ENCODE measurements around the gene COL23A1. TPM values are rescaled to one million over a fixed set of nuclear protein-coding genes. Genes with fewer than 3 reads are reported as not detected.

The COL23A1 gene
- total RNA-seq, 1 experiment from 2014 or later: 0.18 TPM

DNA sequence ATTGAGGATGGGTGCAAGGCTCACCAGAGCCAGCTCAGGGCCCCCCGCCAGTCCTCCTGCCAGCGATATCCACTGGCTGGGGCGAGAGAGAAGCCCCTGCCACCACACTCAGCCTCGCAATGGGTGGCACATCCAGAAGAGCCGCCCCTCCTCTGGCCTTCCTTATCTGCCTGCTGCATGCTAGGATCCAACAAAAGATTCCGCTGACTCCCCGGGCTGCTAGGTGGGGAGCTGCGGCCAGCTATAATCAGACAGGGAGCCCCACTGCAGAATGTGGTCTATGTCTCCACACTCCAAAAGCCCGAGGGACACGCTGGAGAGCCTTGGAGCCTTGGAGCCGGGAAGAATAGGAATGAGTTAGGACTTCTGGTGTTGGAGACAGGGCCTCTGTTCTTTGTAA lies 32.8 kb downstream of the COL23A1 start:
- ChIA-PET POLR2A (no interaction called here), CTCF (no interaction called here)
- H3K27me3 Mint-ChIP-seq (ENCODE audit: insufficient read depth, unreplicated experiment): peaks cover 9% of the 10 kb centered on the region
- no peaks in the 10 kb centered on the region for H3K4me1 Mint-ChIP-seq (ENCODE audit: low read depth, unreplicated experiment)
- no peaks in the 10 kb centered on the region for H3K4me1 ChIP-seq
- no peak overlapping the region for H3K4me3 Mint-ChIP-seq (ENCODE audit: unreplicated experiment)
- H3K27me3 ChIP-seq (replicated peaks; ENCODE audit: control insufficient read depth, insufficient read depth, low read length): no peaks in the 10 kb centered on the region
- no peak overlapping the region for H3K27ac Mint-ChIP-seq (ENCODE audit: unreplicated experiment)
- no peak for DNase-seq
- no TSS peak for BruUV-seq (replicated peaks)
- no peaks in the 10 kb centered on the region for H3K9me3 Mint-ChIP-seq (ENCODE audit: unreplicated experiment)
- TF ChIP-seq, protein P1, sequence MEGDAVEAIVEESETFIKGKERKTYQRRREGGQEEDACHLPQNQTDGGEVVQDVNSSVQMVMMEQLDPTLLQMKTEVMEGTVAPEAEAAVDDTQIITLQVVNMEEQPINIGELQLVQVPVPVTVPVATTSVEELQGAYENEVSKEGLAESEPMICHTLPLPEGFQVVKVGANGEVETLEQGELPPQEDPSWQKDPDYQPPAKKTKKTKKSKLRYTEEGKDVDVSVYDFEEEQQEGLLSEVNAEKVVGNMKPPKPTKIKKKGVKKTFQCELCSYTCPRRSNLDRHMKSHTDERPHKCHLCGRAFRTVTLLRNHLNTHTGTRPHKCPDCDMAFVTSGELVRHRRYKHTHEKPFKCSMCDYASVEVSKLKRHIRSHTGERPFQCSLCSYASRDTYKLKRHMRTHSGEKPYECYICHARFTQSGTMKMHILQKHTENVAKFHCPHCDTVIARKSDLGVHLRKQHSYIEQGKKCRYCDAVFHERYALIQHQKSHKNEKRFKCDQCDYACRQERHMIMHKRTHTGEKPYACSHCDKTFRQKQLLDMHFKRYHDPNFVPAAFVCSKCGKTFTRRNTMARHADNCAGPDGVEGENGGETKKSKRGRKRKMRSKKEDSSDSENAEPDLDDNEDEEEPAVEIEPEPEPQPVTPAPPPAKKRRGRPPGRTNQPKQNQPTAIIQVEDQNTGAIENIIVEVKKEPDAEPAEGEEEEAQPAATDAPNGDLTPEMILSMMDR (IDR thresholded peaks at IDR 0.05; ENCODE audit: insufficient read depth in 1 of 2, low read depth in 1 of 2, low read length in 1 of 2, severe bottlenecking in 1 of 2, unreplicated experiment in 1 of 2): no peak
- no peaks in the 10 kb centered on the region for H3K36me3 Mint-ChIP-seq (ENCODE audit: insufficient read depth, unreplicated experiment)
- no peaks in the 10 kb centered on the region for H3K9me3 ChIP-seq
- H3K36me3 ChIP-seq (ENCODE audit: control insufficient read depth, insufficient read depth, low read length): no peaks in the 10 kb centered on the region
- intact Hi-C loops (cut with micrococcal nuclease; ENCODE audit: unreplicated experiment): no loop called here
- H3K4me3 ChIP-seq (ENCODE audit: low read depth, low read length): no peak overlapping the region

DNA sequence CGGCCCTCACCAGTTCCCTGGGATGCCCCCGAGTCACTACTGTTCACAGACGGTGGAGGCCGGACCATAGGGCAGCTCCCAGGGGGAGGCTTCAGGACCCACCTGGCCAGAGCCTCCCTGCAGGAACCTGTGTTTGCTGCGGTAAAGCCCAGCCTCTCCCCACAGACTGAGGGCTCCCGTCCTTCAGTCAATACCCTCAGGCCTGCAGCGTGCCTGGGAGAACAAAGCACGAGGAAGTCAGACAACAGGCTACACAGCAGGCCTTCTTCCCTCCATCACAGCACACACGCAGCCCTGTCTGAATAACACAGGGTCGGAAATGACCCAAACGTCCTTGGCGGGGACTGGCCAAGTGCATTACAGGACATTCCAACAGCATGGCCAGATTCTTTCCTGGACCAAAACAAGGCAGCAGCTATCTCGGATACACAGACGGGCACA lies 34.4 kb downstream of the COL23A1 start:
- Mint-ChIP-seq H3K4me3 (ENCODE audit: unreplicated experiment) (no peak overlapping the region), H3K27ac (ENCODE audit: unreplicated experiment) (no peak overlapping the region), H3K27me3 (ENCODE audit: insufficient read depth, unreplicated experiment) (peaks cover 9% of the 10 kb centered on the region), H3K9me3 (ENCODE audit: unreplicated experiment) (no peaks in the 10 kb centered on the region), H3K4me1 (ENCODE audit: low read depth, unreplicated experiment) (no peaks in the 10 kb centered on the region), H3K36me3 (ENCODE audit: insufficient read depth, unreplicated experiment) (no peaks in the 10 kb centered on the region)
- Histone ChIP-seq H3K9me3 (no peaks in the 10 kb centered on the region), H3K27me3 (replicated peaks; ENCODE audit: control insufficient read depth, insufficient read depth, low read length) (no peaks in the 10 kb centered on the region), H3K36me3 (ENCODE audit: control insufficient read depth, insufficient read depth, low read length) (no peaks in the 10 kb centered on the region), H3K4me1 (no peaks in the 10 kb centered on the region), H3K4me3 (ENCODE audit: low read depth, low read length) (no peak overlapping the region)
- intact Hi-C loops (cut with micrococcal nuclease; ENCODE audit: unreplicated experiment): no loop called here
- TF ChIP-seq, protein P1 (IDR thresholded peaks at IDR 0.05; ENCODE audit: insufficient read depth in 1 of 2, low read depth in 1 of 2, low read length in 1 of 2, severe bottlenecking in 1 of 2, unreplicated experiment in 1 of 2): no peak
- DNase-seq: no peak
- POLR2A ChIA-PET: no interaction called here
- no TSS peak for BruUV-seq (replicated peaks)
- CTCF ChIA-PET: no interaction called here

DNA sequence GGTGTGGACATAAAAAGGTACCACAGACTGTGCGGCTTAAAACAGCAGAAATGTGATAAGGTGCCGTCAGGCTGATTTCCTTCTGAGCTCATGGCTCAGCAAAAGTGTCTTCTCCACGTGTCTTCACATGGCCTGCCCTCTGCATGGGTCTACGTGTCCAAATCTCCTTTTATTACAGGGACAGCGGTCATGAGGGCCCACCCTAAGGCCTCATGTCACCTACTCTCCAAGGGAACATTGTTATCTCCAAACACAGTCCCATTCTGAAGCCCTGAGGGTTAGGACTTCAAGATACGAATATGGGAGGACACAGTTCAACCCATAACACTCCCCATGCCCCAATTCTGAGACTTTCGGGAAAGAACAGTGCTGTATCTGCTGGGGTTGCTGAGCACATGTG lies 35.2 kb downstream of the COL23A1 start:
- H3K27ac Mint-ChIP-seq (ENCODE audit: unreplicated experiment): no peak overlapping the region
- POLR2A ChIA-PET: no interaction called here
- TF ChIP-seq, protein P1 (IDR thresholded peaks at IDR 0.05; ENCODE audit: insufficient read depth in 1 of 2, low read depth in 1 of 2, low read length in 1 of 2, severe bottlenecking in 1 of 2, unreplicated experiment in 1 of 2): no peak
- H3K36me3 ChIP-seq (ENCODE audit: control insufficient read depth, insufficient read depth, low read length): no peaks in the 10 kb centered on the region
- intact Hi-C loops (cut with micrococcal nuclease; ENCODE audit: unreplicated experiment): no loop called here
- no peak overlapping the region for H3K4me3 ChIP-seq (ENCODE audit: low read depth, low read length)
- no peak overlapping the region for H3K4me3 Mint-ChIP-seq (ENCODE audit: unreplicated experiment)
- H3K27me3 Mint-ChIP-seq (ENCODE audit: insufficient read depth, unreplicated experiment): peaks cover 9% of the 10 kb centered on the region
- H3K27me3 ChIP-seq (replicated peaks; ENCODE audit: control insufficient read depth, insufficient read depth, low read length): no peaks in the 10 kb centered on the region
- DNase-seq: no peak
- H3K4me1 ChIP-seq: no peaks in the 10 kb centered on the region
- no peaks in the 10 kb centered on the region for H3K9me3 ChIP-seq
- CTCF ChIA-PET: no interaction called here
- no TSS peak for BruUV-seq (replicated peaks)
- no peaks in the 10 kb centered on the region for H3K4me1 Mint-ChIP-seq (ENCODE audit: low read depth, unreplicated experiment)
- no peaks in the 10 kb centered on the region for H3K9me3 Mint-ChIP-seq (ENCODE audit: unreplicated experiment)
- H3K36me3 Mint-ChIP-seq (ENCODE audit: insufficient read depth, unreplicated experiment): no peaks in the 10 kb centered on the region

Measured in Caco-2 (cell line).